NCI-H524 (cell line): Measurements from ENCODE around the gene MMP28.
"Not testable (repeated sequence)": the region's sequence is repeated elsewhere in the genome, so short reads cannot be mapped to it uniquely, and the experiment has no call there.

Experiments used
- DNase-seq, 2 experiments: peaks; one replicate each; lab custom pipeline; 2025; lab: John Stamatoyannopoulos, UW

Gene MMP28

DNA sequence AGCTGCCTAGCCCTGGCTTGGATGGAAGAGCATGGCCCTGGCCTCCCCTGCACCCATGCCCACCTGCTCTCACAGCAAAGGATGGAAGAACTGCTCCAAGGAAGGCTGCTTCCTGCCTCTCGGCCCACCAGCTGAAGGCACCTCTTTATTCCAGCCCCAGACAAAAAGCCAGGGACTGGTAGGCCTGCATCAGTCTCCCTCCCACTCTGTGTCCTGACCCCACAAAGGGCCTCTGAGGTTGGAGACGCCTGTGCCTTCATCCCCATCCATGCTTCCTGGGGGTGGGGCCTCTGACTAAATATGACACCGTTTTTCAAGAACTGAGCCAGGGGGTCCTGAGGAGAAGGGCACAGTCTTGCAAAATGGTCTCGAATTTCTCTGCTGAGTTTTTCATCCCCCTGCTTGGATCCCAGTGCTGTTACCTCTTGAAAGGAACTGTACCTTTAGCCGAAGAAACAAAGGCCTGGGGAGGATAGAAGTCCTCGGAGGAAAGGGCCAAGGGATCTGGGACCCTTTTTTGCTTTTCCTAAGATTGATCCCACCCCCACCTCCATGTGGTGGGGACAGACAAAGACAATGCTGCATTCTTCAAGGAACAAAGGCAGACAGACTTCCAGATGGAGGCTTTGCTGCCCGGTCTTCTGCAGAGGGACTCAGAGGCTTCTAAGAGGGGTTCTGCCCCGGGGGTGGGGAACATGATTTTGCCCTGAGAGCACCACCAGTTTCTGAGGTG, 29.5 kb downstream of the MMP28 start:
- no peak for DNase-seq

DNA sequence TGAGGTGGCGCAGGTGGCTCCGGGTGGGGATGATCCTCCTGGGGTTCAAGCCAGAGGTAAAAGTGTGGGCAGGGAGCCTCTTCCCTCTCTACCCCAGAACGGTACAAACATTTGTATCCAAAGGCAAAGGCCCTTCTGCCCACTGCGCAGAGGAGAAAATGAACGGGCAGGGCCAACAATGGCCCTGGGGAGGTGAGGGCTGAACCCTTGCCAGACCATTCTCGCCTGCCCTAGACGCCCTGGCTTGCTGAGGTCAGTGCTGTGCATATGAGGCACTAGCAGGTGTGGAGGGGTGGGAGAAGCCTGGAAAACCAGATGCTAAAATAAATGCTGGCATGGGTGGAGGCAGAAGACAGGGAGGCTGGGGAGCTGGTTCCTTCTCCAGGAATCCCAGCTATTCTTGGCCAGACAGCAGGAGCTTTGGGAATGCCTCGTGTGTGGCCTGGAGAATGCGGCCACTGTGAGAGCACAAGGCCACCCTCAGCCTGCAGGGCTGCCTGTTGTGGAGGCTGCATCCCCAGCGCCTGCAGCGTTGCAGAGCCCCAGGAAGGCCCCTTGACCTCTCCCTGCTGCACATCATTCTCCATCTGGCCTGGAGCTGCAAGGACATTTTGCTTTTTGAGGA, 30.2 kb downstream of the MMP28 start:
- no peak for DNase-seq

DNA sequence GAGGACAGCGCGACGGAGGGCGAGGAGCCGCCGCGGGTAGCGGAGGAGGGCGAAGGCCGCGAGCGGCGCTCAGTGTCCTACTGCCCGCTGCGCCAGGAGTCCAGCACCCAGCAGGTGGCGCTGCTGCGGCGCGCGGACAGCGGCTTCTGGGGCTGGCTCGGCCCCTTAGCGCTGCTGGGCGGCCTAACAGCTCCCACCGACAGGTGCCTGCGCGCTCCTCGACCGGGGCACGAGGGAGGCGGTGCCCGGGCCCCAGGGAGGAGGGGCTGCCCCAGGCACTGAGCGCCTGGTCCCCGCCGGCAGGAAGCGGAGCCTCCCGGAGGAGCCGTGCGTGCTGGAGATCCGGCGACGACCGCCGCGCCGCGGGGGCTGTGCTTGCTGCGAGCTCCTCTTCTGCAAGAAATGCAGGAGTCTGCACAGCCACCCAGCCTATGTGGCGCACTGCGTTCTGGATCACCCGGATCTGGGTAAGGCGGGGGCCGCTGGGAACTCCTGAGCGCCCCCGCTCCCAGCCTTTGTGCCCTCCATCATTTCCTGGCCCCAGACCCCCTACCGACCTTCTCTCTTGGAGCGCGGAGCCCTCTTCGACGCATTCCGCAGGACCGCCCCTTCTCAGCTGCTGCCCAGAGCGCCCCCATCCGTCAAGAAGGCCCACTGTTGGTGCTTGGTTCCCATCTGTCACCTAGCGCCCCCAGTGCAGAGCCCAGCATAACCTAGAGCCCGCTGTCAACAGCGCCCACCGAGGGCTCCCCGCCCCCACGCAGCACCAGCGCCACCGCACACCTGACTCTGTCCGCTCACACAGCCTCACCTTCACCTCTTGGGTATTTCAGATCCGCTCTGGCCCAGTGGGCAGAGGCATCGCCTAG, 31.1 kb downstream of the MMP28 start:
- DNase-seq = peak; percentile 76 to 85

DNA sequence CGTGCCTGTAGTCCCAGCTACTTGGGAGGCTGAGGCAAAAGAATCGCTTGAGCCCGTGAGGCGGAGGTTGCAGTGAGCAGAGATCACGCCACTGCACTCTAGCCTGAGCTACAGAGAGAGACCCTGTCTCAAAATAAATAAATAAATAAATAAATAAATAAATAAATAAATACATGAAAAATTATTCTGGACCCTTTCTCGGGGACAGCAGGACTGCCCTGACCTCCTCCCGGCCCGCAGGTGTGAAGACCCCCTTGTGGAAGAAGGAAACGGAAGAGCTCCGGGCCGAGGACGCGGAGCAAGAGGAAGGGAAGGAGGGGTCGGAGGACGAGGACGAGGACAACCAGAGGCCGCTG, 31.7 kb downstream of the MMP28 start:
- no peak for DNase-seq

DNA sequence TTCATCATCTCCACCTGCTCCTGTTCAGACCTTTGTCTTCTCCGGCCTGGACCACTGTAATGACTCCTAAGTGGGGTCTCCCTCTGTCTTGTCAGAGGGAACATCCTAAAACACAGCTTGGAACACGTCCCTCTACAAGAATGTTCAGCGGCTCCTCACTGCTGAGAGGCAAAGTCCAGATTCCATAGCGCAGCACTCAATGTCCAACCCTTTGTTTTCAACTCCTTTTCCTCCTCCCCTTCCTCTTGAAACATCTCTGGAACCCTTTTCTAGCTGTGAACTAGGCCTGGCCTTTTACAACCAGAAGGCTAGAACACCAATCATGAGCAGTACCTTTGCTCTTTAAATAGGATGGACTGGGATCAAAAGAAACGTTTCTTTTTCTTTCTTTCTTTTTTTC, 33.8 kb downstream of the MMP28 start:
- DNase-seq = no peak

DNA sequence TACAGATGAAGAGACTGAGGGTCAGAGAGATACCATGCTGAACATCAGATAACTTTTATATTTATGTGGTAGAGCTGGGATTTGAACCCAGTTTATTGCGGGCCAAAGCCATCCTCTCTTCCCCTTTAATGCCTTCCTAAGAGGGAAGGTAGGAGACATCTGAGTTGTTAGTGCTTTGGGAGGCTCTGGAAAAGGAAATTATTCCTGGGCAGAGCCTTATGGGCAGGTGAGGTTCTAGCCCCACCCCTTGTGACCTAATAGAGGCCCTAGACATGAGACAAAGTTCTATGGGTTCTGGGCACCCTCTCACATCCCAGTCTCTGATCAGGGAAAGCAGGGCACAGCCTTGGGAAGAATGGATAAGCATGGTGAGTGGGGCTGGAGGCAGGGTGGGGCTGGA, 34.9 kb downstream of the MMP28 start, which contains the start of gene C17orf50:
TSS of gene C17orf50 (plus strand) at position 301 of the 400 bp plus-strand sequence. CDS start at position 356, 55 bp downstream.
- no peak for DNase-seq

DNA sequence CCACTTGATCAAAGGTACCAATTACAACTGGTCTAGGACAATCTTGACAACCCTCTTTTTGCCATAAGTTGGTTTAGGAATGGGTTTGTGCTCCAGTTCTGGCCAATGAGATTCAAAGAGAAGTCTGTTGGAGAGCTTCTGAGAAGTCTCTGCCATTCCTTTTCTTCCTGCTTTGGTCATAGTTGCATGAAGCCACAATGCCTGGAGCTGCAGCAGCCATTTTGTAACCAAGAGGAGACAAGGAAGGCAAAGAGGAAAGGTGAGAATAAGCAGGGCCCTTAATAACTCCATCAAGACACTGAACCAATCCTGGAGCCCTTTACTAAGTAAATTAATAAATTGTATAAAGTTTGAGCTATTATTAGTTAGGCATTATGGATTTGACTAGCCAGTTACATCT, 38.2 kb downstream of the MMP28 start:
- DNase-seq = no peak

DNA sequence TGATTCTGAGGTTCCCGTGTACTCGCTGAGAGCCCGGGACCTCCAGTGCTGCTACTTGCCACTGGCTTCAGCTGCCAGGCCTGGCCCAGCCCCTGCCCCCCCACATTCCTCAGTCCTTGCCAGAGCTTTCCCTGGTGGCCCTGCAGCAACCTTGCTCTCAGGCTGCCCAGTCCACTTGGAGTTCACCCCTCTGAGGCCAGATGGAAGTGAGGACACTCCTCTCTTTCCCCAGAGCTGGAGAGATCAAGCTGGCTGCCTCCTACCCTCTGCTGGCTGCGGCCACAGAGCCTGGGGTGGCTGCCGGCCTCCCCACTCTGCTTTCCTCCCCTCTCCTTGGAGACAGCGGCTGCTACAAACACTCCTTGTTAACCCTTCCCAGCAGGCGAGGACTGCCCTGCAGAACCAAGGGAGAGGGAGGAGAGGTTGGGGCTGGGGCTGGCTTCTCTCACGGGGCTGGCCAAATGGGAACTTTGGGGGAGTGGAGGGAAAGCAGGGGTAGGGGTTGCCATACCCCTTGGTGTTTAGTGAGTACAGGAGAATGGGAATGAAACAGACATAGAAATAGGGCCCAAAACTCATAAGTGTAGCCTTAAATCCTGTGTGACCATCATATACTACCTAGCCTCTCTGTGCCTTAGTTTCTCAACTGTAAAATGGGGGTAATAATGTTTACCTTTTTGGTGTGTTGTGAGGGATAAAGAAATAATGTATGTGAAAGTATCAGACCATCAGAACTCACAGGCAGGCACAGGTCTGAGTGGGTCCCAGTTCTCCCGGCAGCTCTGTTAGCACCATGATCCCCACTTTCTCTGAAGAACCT, 42.3 kb downstream of the MMP28 start, which contains the start of gene GAS2L2:
TSS of gene GAS2L2 (minus strand) at position 295 of the 820 bp plus-strand sequence. CDS start 389 bp downstream, outside the sequence.
- no peak for DNase-seq

DNA sequence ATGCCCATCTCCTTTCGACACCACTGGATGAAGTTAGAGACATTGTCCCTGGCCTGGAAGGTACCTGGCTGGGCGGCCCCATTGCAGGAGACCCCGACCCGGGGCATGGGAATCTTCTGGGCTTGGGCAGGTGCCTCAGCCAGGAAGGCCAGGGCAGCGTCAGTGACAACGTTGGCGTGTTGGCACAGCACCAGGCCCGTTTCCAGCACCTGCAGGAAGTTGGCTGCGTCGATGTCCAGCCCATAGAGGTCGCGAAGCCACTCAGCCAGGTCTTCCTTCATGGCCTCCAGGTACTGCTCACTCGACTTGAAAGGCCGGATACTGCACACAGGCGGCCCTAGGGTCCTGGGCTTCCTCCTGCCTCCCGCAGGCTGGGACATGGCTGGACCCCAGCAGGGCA, 43.0 kb downstream of the MMP28 start:
- DNase-seq = no peak

DNA sequence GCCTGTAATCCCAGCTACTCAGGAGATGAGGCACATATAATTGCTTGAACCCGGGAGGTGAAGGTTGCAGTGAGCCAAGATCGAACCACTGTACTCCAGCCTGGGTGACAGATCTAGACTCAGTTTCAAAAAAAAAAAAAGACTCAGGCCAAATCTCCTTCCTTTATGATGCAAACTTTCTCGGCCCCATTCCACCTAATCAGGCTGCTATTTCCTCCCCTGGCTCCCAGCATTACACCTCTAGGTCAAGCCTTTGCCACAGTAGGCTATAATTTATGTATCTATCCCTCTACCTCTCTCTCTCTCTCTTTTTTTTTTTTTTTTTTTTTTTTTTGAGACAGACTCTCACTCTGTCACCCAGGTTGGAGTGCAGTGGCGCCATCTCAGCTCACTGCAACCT, 43.9 kb downstream of the MMP28 start:
- not testable (repeated sequence) for DNase-seq

DNA sequence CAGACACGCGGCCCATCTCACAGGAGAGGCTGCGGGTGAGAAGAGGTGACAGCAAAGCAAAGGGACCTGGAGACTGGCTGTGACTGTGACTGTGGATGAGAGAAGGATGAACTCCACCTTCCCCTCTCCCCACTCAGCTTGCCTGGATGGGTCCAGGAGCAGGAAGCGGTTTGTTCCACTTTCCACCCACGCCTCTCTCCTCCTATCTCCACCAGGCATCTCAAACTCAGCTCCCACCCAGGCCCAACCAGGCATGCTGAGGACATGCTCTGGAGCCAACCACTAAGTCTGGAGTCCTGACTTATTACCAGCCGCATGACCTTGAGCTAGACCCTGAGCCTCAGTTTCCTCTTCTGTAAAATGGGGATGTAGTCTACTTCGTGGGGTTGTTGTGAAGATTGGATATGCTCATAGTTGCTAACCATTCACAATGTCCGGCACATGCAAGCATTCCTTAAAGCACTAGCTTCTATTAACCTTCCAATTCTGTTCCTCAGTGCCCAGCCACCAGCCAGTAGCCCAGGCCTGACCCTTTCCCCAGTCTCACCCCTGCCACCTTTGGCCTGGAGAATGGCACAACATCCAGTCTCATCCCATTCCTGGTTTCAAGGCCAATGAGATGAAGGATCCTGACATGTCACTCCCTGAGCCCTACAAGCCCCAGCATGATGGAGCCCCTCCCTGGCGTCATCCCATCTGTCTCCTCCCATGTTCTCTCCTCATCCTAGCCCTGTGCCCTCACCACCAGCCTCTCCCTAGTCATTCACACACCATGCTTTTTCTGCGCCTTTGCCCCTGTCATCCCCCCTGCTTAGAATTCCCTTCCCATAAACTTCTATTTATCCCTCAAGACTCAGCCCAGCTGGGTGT, 44.7 kb downstream of the MMP28 start:
- no peak for DNase-seq

DNA sequence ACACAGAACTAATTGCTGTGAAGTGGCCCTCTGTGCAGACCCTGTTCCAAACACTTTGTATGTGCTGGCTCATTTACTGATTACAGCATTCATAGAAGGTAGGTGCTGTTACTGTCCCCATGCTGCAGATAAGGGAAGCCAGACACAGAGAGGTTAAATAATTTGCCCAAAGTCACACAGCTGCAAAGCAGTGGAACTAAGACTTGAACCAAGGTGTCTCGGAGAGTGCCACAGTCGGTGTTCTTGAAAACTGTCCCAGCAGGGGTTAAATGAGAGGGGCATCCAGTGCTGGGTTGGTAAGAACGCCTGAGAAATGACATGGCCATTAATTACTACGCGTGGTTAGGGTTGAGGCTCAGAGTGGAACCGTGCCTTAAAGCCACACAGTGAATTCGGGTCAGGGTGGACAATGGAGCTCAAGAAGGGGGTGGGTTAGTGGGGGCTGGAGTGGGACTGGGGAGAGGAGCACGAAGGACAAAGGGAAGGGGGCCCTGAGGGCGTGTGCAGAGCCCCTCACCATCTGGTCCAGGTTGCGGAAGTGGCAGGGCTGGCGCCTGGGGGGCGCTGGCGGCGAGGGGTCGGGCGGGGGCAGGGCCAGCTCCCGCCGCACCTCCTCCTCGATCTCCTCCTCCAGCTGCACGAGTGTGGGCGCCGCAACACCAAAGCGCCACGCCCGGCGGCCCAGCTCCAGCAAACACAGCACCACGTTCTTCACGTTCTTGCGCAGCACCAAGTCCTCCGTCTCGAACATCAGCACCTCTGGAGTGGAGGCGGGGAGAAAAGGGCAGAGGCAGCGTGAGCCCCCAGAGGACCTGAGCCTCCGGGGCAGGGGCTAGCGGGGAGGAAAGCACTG, 45.7 kb downstream of the MMP28 start:
- DNase-seq = peak in 1 of 2 experiments; percentile 38

DNA sequence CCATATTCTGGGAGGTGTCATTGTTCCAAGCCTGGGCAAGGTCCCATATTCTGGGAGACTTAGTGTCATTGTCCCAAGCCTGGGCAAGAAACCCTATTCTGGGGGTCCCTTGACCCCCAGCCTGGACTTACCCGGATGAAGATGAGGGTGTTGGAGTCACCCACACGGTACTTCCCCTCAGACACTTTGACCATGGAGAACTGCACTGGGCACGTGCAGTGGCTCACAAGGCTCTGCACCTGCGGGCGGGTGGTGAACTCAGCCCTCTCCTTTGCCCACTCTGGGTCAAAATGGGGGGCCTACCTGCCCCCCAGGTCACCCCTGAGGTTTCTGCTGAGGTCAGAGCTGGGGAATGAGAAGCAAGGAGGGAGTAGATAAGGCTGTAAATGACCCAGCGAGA, 46.5 kb downstream of the MMP28 start:
- no peak for DNase-seq

DNA sequence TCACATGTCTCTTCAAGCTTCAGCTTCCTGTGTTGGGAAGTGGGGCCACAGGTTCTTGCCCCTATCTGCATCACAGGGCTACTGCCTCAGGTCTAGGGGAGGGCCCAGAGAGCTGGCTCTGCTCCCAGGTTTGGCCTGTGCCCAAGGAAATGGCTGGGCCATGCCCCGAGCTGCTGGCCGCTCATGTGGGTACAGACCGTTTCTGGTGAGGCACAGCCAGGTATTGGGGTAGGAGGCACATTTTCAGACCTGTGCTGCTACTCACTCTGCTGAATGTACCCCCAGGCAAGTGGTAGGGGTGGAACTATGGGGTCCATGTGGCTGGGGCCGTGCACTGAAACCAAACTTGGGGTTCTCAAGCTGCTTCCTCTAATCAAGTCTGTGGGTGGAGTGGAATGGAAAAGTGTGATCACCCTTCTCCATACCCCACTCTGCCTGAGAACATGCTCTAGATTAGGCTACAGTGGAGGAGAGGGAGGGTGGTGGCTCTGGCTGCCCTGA, 47.0 kb downstream of the MMP28 start:
- DNase-seq = no peak

DNA sequence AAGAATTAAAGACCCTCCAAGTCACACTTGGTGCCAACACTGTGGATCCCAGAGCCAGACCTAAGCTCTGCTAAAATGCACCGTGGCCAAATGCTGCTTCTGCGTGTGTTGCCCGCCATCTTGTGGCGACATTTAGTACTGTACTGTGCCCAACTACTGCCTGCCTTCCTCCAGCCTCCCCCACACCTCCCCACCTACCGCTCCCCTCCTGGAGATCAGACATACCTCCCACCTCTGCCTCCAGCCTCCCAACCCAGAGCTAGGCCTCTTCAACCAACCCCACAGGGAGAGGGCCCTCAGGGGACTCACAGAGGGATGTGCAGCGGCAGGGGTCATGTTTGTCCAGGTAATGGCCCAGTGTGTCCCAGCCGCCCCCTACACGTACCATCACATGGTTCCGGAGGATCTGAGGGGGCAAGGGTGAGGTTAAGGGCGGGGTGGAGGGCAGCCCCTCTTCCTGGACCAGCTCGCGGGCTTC, 47.9 kb downstream of the MMP28 start:
- DNase-seq = peak; percentile 19 to 75

DNA sequence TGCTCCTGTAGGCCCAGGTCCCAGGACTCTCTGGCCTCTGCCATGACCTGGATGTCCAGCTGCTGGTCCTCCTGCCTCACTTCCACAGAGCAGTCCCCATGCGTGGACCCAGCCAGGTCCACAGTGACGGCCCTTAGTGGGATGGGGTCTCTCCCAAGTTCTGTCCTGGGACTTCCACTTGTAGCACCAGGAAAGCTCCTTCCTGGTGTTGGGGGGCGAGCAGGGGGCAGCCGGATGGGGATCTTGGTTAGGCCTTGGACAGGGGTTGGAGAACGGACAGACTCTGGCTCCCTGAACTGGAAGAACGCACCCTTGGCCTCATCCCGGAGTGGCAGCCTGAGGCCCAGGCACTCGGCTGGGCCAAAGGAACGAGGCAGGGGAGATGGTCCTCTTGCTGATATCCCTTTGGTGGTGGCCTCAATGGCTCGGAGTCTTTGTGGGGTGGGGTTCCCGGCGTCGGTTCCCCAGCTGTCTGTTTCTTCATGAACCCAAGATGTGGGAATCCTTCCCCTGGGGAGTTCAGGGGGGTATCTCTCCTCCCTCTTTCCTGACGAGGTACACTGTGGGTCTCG, 49.6 kb downstream of the MMP28 start:
- no peak for DNase-seq

DNA sequence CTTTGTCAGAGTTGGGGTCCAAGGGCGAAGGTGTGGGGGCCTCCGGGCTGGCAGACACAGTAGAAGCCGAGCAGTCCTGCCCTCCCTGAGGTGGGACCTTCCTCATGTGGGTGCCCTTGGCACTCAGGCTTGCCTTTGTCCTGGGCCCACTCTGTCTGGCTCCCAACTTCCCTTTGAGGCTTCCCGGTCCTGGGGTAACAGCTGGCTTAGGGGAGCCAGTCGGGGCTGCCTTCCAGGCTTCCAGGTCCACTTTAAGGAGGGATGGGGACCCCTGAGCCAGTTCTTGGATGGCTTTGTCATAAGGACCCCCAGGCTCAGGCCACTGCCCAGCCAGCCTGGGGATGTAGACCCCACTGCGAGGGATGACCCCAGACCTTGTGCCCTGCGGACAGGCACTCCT, 50.2 kb downstream of the MMP28 start:
- DNase-seq = no peak

DNA sequence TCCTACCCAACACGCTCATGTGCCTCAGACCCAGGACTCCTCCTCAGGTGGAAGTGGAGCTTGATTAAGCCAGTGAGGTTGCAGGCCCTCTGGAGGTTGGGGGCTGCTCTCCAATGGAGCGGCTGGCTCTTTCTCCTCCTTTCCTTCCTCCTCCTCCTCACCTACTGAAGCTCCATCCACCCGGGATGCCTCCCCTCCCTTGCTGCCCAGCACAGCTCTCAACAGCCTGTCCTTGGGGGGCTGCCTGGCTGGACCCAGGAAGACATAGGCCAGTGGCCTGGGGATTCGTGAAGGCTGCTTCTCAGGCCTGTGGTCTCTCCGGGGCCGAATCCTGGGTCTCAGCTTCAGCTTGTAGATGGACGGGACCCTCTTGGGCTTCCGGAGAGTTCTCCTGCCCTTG, 50.6 kb downstream of the MMP28 start:
- DNase-seq = no peak
